Chondrocyte (in vitro differentiated cells): ENCODE data around the gene IP6K3. TPM values are rescaled to one million over a fixed set of nuclear protein-coding genes. Genes with fewer than 3 reads are reported as not detected.

Experiments used
- DNase-seq: peaks from one replicate; pipeline ENCODE4 v3.0.0; 2021; ENCODE audit warnings: mixed read lengths, low spot score
- H3K27ac Mint-ChIP-seq: one replicate; pipeline ENCODE4 v1.8.0; 2021; ENCODE audit warnings: mild to moderate bottlenecking, moderate library complexity, mixed read lengths; ENCODE audit not compliant: unreplicated experiment
- H3K27me3 Mint-ChIP-seq: 2 replicates; pipeline ENCODE4 v1.8.0; 2021; ENCODE audit warnings: low read depth, mixed read lengths
- H3K36me3 Mint-ChIP-seq: 2 replicates; pipeline ENCODE4 v1.8.0; 2021; ENCODE audit warnings: low read depth, mixed read lengths
- H3K4me1 Mint-ChIP-seq: 2 replicates; pipeline ENCODE4 v1.8.0; 2021; ENCODE audit warnings: low read depth, mild to moderate bottlenecking, mixed read lengths
- H3K4me3 Mint-ChIP-seq: one replicate; pipeline ENCODE4 v1.8.0; 2021; ENCODE audit warnings: mild to moderate bottlenecking, moderate library complexity, mixed read lengths; ENCODE audit not compliant: unreplicated experiment
- H3K9me3 Mint-ChIP-seq: 2 replicates; pipeline ENCODE4 v1.8.0; 2021; ENCODE audit warnings: low read depth, mixed read lengths
- total RNA-seq: library from RNA; stranded (reverse); gene quantifications from 3 replicates; pipeline ENCODE4 v1.2.1, GENCODE V29; 2021
- TF ChIP-seq, protein P1 (sequence below): fragments of 200-600 bp; sonication (generic); IDR thresholded peaks from 2 replicates; pipeline ENCODE4 v1.5.0; 2021; ENCODE audit warnings: antibody characterized with exemption, mild to moderate bottlenecking, moderate library complexity

Gene IP6K3
- total RNA-seq, 1 donor from 2014 or later = 6.5 TPM

GRCh38 chr6:33688006-33688405, 58.7 kb downstream of the IP6K3 start:
- no peak overlapping the region for H3K4me3 Mint-ChIP-seq
- H3K27ac Mint-ChIP-seq = no peak overlapping the region
- H3K4me1 Mint-ChIP-seq = peaks cover 26% of the 10 kb centered on the region
- H3K9me3 Mint-ChIP-seq = no peaks in the 10 kb centered on the region
- peaks cover 6% of the 10 kb centered on the region for H3K36me3 Mint-ChIP-seq
- DNase-seq = no peak
- TF ChIP-seq, protein P1, sequence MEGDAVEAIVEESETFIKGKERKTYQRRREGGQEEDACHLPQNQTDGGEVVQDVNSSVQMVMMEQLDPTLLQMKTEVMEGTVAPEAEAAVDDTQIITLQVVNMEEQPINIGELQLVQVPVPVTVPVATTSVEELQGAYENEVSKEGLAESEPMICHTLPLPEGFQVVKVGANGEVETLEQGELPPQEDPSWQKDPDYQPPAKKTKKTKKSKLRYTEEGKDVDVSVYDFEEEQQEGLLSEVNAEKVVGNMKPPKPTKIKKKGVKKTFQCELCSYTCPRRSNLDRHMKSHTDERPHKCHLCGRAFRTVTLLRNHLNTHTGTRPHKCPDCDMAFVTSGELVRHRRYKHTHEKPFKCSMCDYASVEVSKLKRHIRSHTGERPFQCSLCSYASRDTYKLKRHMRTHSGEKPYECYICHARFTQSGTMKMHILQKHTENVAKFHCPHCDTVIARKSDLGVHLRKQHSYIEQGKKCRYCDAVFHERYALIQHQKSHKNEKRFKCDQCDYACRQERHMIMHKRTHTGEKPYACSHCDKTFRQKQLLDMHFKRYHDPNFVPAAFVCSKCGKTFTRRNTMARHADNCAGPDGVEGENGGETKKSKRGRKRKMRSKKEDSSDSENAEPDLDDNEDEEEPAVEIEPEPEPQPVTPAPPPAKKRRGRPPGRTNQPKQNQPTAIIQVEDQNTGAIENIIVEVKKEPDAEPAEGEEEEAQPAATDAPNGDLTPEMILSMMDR = no peak
- H3K27me3 Mint-ChIP-seq = no peaks in the 10 kb centered on the region

DNA sequence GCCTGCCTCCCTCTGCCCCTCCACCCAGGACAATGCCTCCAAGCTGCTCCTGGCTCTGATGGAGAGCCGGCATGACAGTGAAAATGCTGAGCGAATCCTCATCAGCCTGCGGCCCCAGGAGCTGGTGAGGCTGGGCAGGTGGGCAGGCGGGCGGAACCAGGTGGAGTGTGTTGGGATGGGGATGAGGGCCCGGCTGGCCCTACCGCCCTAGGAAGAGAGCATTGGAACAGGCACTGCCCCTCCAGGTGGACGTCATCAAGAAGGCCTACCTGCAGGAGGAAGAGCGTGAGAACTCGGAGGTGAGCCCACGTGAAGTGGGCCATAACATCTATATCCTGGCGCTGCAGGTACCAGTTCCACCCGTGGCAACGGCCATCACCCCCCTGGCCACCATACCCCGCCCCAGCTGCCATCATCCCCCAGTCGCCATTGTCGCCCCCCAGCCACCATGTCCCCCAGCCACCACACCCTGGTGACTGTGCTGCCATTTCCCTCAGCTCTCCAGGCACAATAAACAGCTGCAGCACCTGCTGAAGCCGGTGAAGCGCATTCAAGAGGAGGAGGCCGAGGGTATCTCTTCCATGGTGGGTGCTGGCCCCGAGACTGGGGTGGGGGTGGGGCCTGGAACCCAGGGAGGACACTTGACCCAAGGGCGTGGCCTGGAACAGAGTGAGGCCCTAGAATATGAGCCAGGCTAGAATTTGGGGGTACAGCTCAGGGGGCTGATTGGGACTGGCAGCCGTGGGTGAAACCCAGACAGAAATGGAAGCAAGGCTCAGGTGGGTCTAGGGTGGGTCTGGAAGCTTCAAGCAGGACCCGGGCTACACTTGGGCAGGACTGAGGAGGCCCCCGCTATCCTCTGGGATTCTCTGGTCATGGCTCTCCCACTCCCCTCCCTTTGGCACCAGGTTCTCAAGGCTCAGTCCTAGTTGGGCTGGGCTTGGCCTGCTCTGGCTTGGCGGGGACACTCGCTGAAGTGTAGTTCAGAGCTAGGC, 59.4 kb downstream of the IP6K3 start:
- no peak overlapping the region for H3K27ac Mint-ChIP-seq
- DNase-seq = no peak
- H3K4me1 Mint-ChIP-seq = peaks cover 19% of the 10 kb centered on the region
- H3K4me3 Mint-ChIP-seq = no peak overlapping the region
- TF ChIP-seq, protein P1 = no peak
- no peaks in the 10 kb centered on the region for H3K27me3 Mint-ChIP-seq
- no peaks in the 10 kb centered on the region for H3K9me3 Mint-ChIP-seq
- peaks cover 8% of the 10 kb centered on the region for H3K36me3 Mint-ChIP-seq

DNA sequence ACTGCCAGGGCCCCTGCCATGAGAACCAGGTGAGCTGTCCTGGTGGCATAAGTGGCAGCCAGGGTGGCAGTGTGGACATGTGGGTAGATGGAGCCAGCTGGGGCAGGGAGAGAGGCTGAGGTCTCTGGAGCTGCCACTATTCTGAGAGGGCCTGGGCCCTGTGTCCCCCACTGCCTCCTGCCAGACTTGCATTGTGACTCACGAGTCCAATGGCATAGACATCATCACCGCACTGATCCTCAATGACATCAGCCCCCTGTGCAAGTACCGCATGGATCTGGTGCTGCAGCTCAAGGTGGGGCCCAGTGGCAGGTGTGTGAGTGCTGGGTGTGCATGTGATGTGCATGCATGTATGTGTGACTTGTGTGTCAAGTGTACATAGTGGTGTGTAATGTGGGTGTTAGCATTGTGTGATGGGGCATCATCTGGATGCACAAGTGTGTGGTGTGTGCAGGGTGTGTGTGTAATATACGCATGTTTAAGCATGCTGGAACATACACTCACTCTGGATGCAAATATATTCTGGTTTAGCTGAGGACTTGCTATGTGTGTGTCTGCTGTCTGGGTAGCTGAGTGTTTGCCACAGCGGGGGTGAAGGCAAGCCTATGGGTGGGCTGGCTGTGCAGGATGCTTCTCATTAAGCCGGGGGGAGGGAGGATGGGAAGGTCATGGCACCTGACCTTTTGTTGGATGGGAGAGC, 60.3 kb downstream of the IP6K3 start:
- H3K36me3 Mint-ChIP-seq = peaks cover 8% of the 10 kb centered on the region
- TF ChIP-seq, protein P1 = no peak

DNA sequence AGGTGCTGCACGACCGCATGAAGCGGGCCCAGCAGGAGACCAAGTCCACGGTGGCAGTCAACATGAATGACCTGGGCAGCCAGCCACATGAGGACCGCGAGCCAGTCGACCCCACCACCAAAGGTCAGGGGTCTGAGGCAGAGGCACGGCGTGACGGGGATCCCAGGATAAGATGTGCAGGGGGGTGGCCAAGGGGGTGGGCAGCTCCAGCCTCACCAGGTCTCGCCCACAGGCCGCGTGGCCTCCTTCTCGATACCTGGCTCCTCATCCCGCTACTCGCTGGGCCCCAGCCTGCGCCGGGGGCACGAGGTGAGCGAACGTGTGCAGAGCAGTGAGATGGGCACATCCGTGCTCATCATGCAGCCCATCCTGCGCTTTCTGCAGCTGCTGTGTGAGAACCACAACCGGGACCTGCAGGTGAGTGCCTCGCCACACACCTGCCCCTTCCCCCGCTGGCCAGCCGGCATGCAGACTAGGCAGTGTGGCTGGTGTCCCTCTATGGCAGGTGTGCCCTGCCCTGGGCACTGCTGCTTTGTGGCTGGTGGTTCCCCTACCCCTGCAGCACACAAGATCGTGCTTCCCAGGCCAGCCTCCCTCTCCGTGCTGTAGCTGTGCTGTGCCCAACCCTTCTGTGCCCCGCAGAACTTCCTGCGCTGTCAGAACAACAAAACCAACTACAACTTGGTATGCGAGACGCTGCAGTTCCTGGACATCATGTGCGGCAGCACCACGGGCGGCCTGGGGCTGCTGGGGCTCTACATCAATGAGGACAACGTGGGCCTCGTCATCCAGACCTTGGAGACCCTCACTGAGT, 61.1 kb downstream of the IP6K3 start:
- Mint-ChIP-seq H3K27ac (no peak overlapping the region), H3K9me3 (no peaks in the 10 kb centered on the region), H3K27me3 (no peaks in the 10 kb centered on the region), H3K36me3 (peaks cover 6% of the 10 kb centered on the region), H3K4me3 (no peak overlapping the region), H3K4me1 (peaks cover 9% of the 10 kb centered on the region)
- TF ChIP-seq, protein P1 = no peak
- no peak for DNase-seq

More for the DNA sequence above, 60.3 kb downstream of the IP6K3 start:
- Mint-ChIP-seq H3K27me3 (no peaks in the 10 kb centered on the region), H3K9me3 (no peaks in the 10 kb centered on the region), H3K4me1 (peaks cover 12% of the 10 kb centered on the region), H3K4me3 (no peak overlapping the region), H3K27ac (no peak overlapping the region)
- DNase-seq = no peak
